ENCODE results near the gene CCDC63.

CCDC63 gene
- long read RNA-seq = 0 reads

GRCh38 chr12:110846615-110847566 is at the start of gene CCDC63:
TSS of gene CCDC63 (plus strand) at chr12:110846987. CDS start at chr12:110852955, 5,968 bp downstream.
- TF ChIP-seq SPI1 (IDR thresholded peaks at IDR 0.05; ENCODE audit: borderline replicate concordance, low read depth) = no peak
- TF ChIP-seq, protein P1, sequence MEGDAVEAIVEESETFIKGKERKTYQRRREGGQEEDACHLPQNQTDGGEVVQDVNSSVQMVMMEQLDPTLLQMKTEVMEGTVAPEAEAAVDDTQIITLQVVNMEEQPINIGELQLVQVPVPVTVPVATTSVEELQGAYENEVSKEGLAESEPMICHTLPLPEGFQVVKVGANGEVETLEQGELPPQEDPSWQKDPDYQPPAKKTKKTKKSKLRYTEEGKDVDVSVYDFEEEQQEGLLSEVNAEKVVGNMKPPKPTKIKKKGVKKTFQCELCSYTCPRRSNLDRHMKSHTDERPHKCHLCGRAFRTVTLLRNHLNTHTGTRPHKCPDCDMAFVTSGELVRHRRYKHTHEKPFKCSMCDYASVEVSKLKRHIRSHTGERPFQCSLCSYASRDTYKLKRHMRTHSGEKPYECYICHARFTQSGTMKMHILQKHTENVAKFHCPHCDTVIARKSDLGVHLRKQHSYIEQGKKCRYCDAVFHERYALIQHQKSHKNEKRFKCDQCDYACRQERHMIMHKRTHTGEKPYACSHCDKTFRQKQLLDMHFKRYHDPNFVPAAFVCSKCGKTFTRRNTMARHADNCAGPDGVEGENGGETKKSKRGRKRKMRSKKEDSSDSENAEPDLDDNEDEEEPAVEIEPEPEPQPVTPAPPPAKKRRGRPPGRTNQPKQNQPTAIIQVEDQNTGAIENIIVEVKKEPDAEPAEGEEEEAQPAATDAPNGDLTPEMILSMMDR (IDR thresholded peaks at IDR 0.05; ENCODE audit: insufficient read depth, low read length) = peak; percentile 21
- TF ChIP-seq POLR2AphosphoS5 (IDR thresholded peaks at IDR 0.05; ENCODE audit: low read depth) = no peak
- Histone ChIP-seq H3K27ac (replicated peaks) (no peak within 1 kb of the TSS), H3K27me3 (ENCODE audit: insufficient read depth, poor library complexity, severe bottlenecking) (no peaks in the 10 kb centered on the region), H3K4me3 (replicated peaks; ENCODE audit: insufficient read depth, low read length) (peak within 1 kb of the TSS; percentile 54)
- peak; percentile 33 to 44 for DNase-seq (ENCODE audit: low read depth in 1 of 2, low spot score in 1 of 2)

DNA sequence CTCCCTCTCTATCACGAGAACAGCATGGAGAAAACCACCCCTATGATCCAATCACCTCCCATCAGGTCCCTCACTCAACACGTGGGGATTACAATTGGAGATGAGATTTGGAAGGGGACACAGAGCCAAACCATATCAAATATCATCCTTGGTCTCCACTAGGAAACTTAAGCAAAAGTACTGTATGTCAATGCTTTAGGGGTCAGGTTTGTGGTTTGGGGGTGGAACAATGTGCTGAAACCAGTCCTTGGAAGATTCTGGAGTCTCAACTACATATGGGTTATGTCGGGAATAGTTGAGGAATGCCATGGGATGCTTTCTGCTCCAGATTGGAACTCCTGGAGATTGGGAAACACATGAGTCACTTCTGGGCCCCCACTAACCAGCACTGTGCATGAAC is 48.3 kb upstream of the CCDC63 start:
- Histone ChIP-seq H3K27me3 (ENCODE audit: insufficient read depth, poor library complexity, severe bottlenecking) (no peaks in the 10 kb centered on the region), H3K4me3 (replicated peaks; ENCODE audit: insufficient read depth, low read length) (no peak overlapping the region), H3K27ac (replicated peaks) (no peak overlapping the region)
- no peak for TF ChIP-seq GABPA (IDR thresholded peaks at IDR 0.05; ENCODE audit: low read depth)
- TF ChIP-seq POLR2AphosphoS5 (IDR thresholded peaks at IDR 0.05; ENCODE audit: low read depth) = no peak
- TF ChIP-seq REST (IDR thresholded peaks at IDR 0.05; ENCODE audit: insufficient replicate concordance, low read depth) = no peak
- no peak for TF ChIP-seq SPI1 (IDR thresholded peaks at IDR 0.05; ENCODE audit: borderline replicate concordance, low read depth)
- TF ChIP-seq, protein P1 (IDR thresholded peaks at IDR 0.05; ENCODE audit: insufficient read depth, low read length) = no peak
- DNase-seq (ENCODE audit: low read depth in 1 of 2, low spot score in 1 of 2) = no peak

- Histone ChIP-seq H3K27ac (replicated peaks) (no peak overlapping the region), H3K4me3 (replicated peaks; ENCODE audit: insufficient read depth, low read length) (no peak overlapping the region), H3K27me3 (ENCODE audit: insufficient read depth, poor library complexity, severe bottlenecking) (no peaks in the 10 kb centered on the region)
- no peak for DNase-seq (ENCODE audit: low read depth in 1 of 2, low spot score in 1 of 2)
- TF ChIP-seq, protein P1 (IDR thresholded peaks at IDR 0.05; ENCODE audit: insufficient read depth, low read length) = no peak
- TF ChIP-seq SPI1 (IDR thresholded peaks at IDR 0.05; ENCODE audit: borderline replicate concordance, low read depth) = no peak
- TF ChIP-seq REST (IDR thresholded peaks at IDR 0.05; ENCODE audit: insufficient replicate concordance, low read depth) = no peak
- no peak for TF ChIP-seq GABPA (IDR thresholded peaks at IDR 0.05; ENCODE audit: low read depth)
These were observed 44.3 kb upstream of the CCDC63 start for GRCh38 chr12:110802489-110802888.

Data from HL-60 (cell line).